ENCODE data around the gene XPR1.
A peak's percentile ranks its signal among the peaks of the same experiment; 100 is the strongest.
"Not testable (repeated sequence)": the region's sequence is repeated elsewhere in the genome, so short reads cannot be mapped to it uniquely, and the experiment has no call there.

The XPR1 gene

DNA sequence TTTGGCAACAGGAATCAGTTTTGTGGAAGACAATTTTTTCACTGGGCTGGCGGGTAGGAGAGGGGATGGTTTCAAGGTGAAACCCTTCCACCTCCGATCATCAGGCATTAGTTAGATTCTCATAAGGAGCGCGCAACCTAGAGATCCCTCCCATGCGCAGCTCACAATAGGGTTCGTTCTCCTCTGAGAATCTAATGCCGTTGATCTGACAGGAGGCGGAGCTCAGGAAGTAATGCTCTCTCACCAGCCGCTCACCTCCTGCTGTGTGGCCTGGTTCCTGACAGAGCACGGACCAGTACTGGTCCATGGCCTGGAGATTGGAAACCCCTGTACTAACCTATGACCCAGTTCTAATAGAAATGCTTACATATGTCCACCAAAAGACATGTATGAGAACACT, 184.3 kb downstream of the XPR1 start:
- Histone ChIP-seq H3K4me2 (ENCODE audit: low read length) (no peak overlapping the region), H3K27me3 (ENCODE audit: insufficient read depth, low read length, poor library complexity) (no peaks in the 10 kb centered on the region), H3K18ac (ENCODE audit: low read length) (no peak overlapping the region), H3K23ac (ENCODE audit: low read length) (no peak overlapping the region), H3K36me3 (ENCODE audit: control insufficient read depth, insufficient read depth, low read length) (no peaks in the 10 kb centered on the region), H3K79me1 (ENCODE audit: low read length) (no peaks in the 10 kb centered on the region), H2BK15ac (replicated peaks; ENCODE audit: low read depth) (no peak overlapping the region), H2BK120ac (ENCODE audit: low read depth, low read length) (no peak overlapping the region), H3K9ac (ENCODE audit: low read length) (no peak overlapping the region), H3K27ac (ENCODE audit: low read depth, low read length) (no peak overlapping the region), H4K5ac (ENCODE audit: low read length) (no peak overlapping the region), H3K4ac (ENCODE audit: low read depth, low read length) (no peak overlapping the region), H3K4me3 (ENCODE audit: low read length) (no peak overlapping the region), H3K4me1 (ENCODE audit: control insufficient read depth, low read depth, low read length) (peaks cover 2% of the 10 kb centered on the region), H2AK5ac (ENCODE audit: low read length) (no peak overlapping the region), H3K79me2 (ENCODE audit: control insufficient read depth, insufficient read depth, low read length) (no peaks in the 10 kb centered on the region), H4K8ac (ENCODE audit: low read depth, low read length) (no peak overlapping the region), H2BK5ac (ENCODE audit: low read length) (no peak overlapping the region), H3K56ac (ENCODE audit: low read length) (no peak overlapping the region)
- WGBS (ENCODE audit: extremely low coverage, insufficient coverage, low lambda C conversion rate) = no CpG with 5 or more reads among the region's 10 CpGs
- peak; percentile 38 for DNase-seq

DNA sequence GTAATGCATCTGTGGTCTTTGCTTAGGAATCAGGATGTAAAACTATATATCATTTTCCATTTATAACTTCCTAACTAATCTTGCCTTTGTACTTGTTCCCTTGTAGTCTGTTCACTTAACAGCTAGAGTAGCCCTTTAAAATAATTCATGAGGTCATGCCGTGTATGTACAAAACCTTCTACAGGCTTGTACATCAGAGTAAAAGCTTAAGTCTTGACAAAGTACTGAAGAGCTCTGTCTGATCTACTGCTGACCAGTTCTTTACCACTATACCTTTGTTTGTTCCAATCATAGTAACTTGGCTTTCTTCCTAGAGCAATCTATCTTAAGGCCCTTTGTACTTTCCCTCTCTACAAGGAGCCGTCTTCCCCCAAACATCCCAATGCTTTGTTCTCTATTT, 190.1 kb downstream of the XPR1 start:
- H2AK5ac ChIP-seq (ENCODE audit: low read length) = no peak overlapping the region
- no peak overlapping the region for H4K8ac ChIP-seq (ENCODE audit: low read depth, low read length)
- WGBS (ENCODE audit: extremely low coverage, insufficient coverage, low lambda C conversion rate) = no CpG with 5 or more reads among the region's 2 CpGs
- H3K27ac ChIP-seq (ENCODE audit: low read depth, low read length) = no peak overlapping the region
- H3K4ac ChIP-seq (ENCODE audit: low read depth, low read length) = no peak overlapping the region
- no peaks in the 10 kb centered on the region for H3K79me2 ChIP-seq (ENCODE audit: control insufficient read depth, insufficient read depth, low read length)
- H3K9ac ChIP-seq (ENCODE audit: low read length) = no peak overlapping the region
- H3K36me3 ChIP-seq (ENCODE audit: control insufficient read depth, insufficient read depth, low read length) = no peaks in the 10 kb centered on the region
- H3K56ac ChIP-seq (ENCODE audit: low read length) = no peak overlapping the region
- H3K4me1 ChIP-seq (ENCODE audit: control insufficient read depth, low read depth, low read length) = no peaks in the 10 kb centered on the region
- no peak overlapping the region for H2BK120ac ChIP-seq (ENCODE audit: low read depth, low read length)
- H3K18ac ChIP-seq (ENCODE audit: low read length) = no peak overlapping the region
- no peaks in the 10 kb centered on the region for H3K27me3 ChIP-seq (ENCODE audit: insufficient read depth, low read length, poor library complexity)
- H3K79me1 ChIP-seq (ENCODE audit: low read length) = no peaks in the 10 kb centered on the region
- no peak overlapping the region for H3K4me3 ChIP-seq (ENCODE audit: low read length)
- no peak overlapping the region for H4K5ac ChIP-seq (ENCODE audit: low read length)
- no peak overlapping the region for H2BK5ac ChIP-seq (ENCODE audit: low read length)
- no peak overlapping the region for H2BK15ac ChIP-seq (replicated peaks; ENCODE audit: low read depth)
- no peak overlapping the region for H3K23ac ChIP-seq (ENCODE audit: low read length)
- DNase-seq = no peak
- no peak overlapping the region for H3K4me2 ChIP-seq (ENCODE audit: low read length)

DNA sequence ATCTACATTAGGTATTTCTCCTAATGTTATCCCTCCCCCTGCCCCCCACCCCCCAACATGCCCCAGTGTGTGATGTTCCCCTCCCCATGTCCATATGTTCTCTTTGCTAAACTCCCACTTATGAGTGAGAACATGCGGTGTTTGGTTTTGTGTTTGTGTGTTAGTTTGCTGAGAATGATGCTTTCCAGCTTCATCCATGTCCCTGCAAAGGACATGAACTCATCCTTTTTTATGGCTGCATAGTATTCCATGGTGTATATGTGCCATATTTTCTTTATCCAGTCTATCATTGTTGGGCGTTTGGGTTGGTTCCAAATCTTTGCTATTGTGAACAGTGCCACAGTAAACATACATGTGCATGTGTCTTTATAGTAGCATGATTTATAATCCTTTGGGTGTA, 199.7 kb downstream of the XPR1 start:
- H3K79me1 ChIP-seq (ENCODE audit: low read length); H3K56ac ChIP-seq (ENCODE audit: low read length); H3K36me3 ChIP-seq (ENCODE audit: control insufficient read depth, insufficient read depth, low read length); H3K4ac ChIP-seq (ENCODE audit: low read depth, low read length); H3K4me2 ChIP-seq (ENCODE audit: low read length); H3K4me3 ChIP-seq (ENCODE audit: low read length); H2AK5ac ChIP-seq (ENCODE audit: low read length); H3K79me2 ChIP-seq (ENCODE audit: control insufficient read depth, insufficient read depth, low read length); H2BK120ac ChIP-seq (ENCODE audit: low read depth, low read length); H4K5ac ChIP-seq (ENCODE audit: low read length); H3K9ac ChIP-seq (ENCODE audit: low read length); H3K4me1 ChIP-seq (ENCODE audit: control insufficient read depth, low read depth, low read length); H3K27ac ChIP-seq (ENCODE audit: low read depth, low read length); H2BK5ac ChIP-seq (ENCODE audit: low read length); H3K23ac ChIP-seq (ENCODE audit: low read length); H3K27me3 ChIP-seq (ENCODE audit: insufficient read depth, low read length, poor library complexity); H3K18ac ChIP-seq (ENCODE audit: low read length); H2BK15ac ChIP-seq (replicated peaks; ENCODE audit: low read depth); H4K8ac ChIP-seq (ENCODE audit: low read depth, low read length); DNase-seq: not testable (repeated sequence)
- WGBS (ENCODE audit: extremely low coverage, insufficient coverage, low lambda C conversion rate) = no CpG with 5 or more reads among the region's 2 CpGs

DNA sequence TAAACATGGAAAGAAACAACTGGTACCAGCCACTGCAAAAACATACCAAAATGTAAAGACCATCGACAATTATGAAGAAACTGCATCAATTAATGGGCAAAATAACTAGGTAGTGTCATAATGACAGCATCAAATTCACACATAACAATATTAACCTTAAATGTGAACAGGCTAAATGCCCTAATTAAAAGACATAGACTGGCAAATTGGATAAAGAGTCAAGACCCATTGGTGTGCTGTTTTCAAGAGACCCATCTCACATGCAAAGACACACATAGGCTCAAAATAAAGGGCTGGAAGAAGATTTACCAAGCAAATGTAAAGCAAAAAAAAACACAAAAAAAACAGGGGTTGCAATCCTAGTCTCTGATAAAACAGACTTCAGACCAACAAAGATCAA, 201.4 kb downstream of the XPR1 start:
- H3K4me3 ChIP-seq (ENCODE audit: low read length); H3K36me3 ChIP-seq (ENCODE audit: control insufficient read depth, insufficient read depth, low read length); H3K4me2 ChIP-seq (ENCODE audit: low read length); H4K5ac ChIP-seq (ENCODE audit: low read length); H3K4me1 ChIP-seq (ENCODE audit: control insufficient read depth, low read depth, low read length); H3K27ac ChIP-seq (ENCODE audit: low read depth, low read length); H3K79me1 ChIP-seq (ENCODE audit: low read length); H4K8ac ChIP-seq (ENCODE audit: low read depth, low read length); H3K4ac ChIP-seq (ENCODE audit: low read depth, low read length); H3K27me3 ChIP-seq (ENCODE audit: insufficient read depth, low read length, poor library complexity); H3K23ac ChIP-seq (ENCODE audit: low read length); H2BK15ac ChIP-seq (replicated peaks; ENCODE audit: low read depth); H2AK5ac ChIP-seq (ENCODE audit: low read length); H3K79me2 ChIP-seq (ENCODE audit: control insufficient read depth, insufficient read depth, low read length); DNase-seq; H2BK120ac ChIP-seq (ENCODE audit: low read depth, low read length); H3K18ac ChIP-seq (ENCODE audit: low read length); H2BK5ac ChIP-seq (ENCODE audit: low read length); H3K56ac ChIP-seq (ENCODE audit: low read length); H3K9ac ChIP-seq (ENCODE audit: low read length): not testable (repeated sequence)
- no CpG with 5 or more reads among the region's 1 CpG for WGBS (ENCODE audit: extremely low coverage, insufficient coverage, low lambda C conversion rate)

DNA sequence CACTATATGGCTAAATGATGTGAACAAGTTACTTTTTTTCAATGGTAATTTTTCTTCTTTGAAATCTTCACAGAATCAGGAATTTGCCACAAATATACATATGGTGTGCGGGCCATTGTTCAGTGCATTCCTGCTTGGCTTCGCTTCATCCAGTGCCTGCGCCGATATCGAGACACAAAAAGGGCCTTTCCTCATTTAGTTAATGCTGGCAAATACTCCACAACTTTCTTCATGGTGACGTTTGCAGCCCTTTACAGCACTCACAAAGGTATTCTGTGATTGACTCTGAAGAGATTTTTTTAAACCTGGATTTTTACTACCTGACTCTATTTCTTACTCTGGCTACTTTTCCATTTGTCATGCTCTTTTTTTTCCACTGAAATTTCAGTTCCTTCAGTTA, 204.6 kb downstream of the XPR1 start:
- no peak overlapping the region for H3K4me3 ChIP-seq (ENCODE audit: low read length)
- H2AK5ac ChIP-seq (ENCODE audit: low read length) = no peak overlapping the region
- H3K4me2 ChIP-seq (ENCODE audit: low read length) = no peak overlapping the region
- H3K56ac ChIP-seq (ENCODE audit: low read length) = no peak overlapping the region
- H3K23ac ChIP-seq (ENCODE audit: low read length) = no peak overlapping the region
- H4K5ac ChIP-seq (ENCODE audit: low read length) = no peak overlapping the region
- H3K9ac ChIP-seq (ENCODE audit: low read length) = no peak overlapping the region
- H3K36me3 ChIP-seq (ENCODE audit: control insufficient read depth, insufficient read depth, low read length) = no peaks in the 10 kb centered on the region
- H3K18ac ChIP-seq (ENCODE audit: low read length) = no peak overlapping the region
- H3K79me1 ChIP-seq (ENCODE audit: low read length) = no peaks in the 10 kb centered on the region
- H3K27ac ChIP-seq (ENCODE audit: low read depth, low read length) = no peak overlapping the region
- no peak overlapping the region for H2BK15ac ChIP-seq (replicated peaks; ENCODE audit: low read depth)
- no peaks in the 10 kb centered on the region for H3K27me3 ChIP-seq (ENCODE audit: insufficient read depth, low read length, poor library complexity)
- no CpG with 5 or more reads among the region's 6 CpGs for WGBS (ENCODE audit: extremely low coverage, insufficient coverage, low lambda C conversion rate)
- H2BK120ac ChIP-seq (ENCODE audit: low read depth, low read length) = no peak overlapping the region
- DNase-seq = no peak
- no peak overlapping the region for H2BK5ac ChIP-seq (ENCODE audit: low read length)
- H3K4me1 ChIP-seq (ENCODE audit: control insufficient read depth, low read depth, low read length) = no peaks in the 10 kb centered on the region
- H3K79me2 ChIP-seq (ENCODE audit: control insufficient read depth, insufficient read depth, low read length) = no peaks in the 10 kb centered on the region
- no peak overlapping the region for H3K4ac ChIP-seq (ENCODE audit: low read depth, low read length)
- H4K8ac ChIP-seq (ENCODE audit: low read depth, low read length) = no peak overlapping the region

DNA sequence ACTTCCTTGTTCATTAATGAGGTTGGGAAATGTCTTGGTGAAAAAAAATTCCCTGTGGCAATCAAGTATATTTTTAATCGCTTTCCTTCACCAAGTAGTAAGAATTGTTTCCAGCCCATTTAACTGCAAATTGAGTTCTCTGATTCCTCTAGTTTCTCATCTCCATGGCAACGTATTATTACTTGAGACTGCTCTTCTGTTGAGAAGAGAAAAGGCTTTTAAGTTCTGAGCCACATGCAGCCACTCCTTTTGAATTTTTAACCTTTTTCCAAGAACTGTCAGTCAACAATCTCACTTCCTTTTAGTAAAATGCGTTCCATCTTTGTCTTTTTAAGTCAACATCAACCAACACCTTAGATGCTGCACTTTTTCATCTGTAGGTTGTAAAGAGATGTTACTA, 205.2 kb downstream of the XPR1 start:
- no peak overlapping the region for H4K5ac ChIP-seq (ENCODE audit: low read length)
- H2BK15ac ChIP-seq (replicated peaks; ENCODE audit: low read depth) = no peak overlapping the region
- H3K4ac ChIP-seq (ENCODE audit: low read depth, low read length) = no peak overlapping the region
- H2BK5ac ChIP-seq (ENCODE audit: low read length) = no peak overlapping the region
- H3K4me1 ChIP-seq (ENCODE audit: control insufficient read depth, low read depth, low read length) = no peaks in the 10 kb centered on the region
- no peak overlapping the region for H3K18ac ChIP-seq (ENCODE audit: low read length)
- H3K36me3 ChIP-seq (ENCODE audit: control insufficient read depth, insufficient read depth, low read length) = no peaks in the 10 kb centered on the region
- no peak overlapping the region for H2AK5ac ChIP-seq (ENCODE audit: low read length)
- no peak overlapping the region for H2BK120ac ChIP-seq (ENCODE audit: low read depth, low read length)
- H3K27me3 ChIP-seq (ENCODE audit: insufficient read depth, low read length, poor library complexity) = no peaks in the 10 kb centered on the region
- no peak overlapping the region for H3K56ac ChIP-seq (ENCODE audit: low read length)
- no peaks in the 10 kb centered on the region for H3K79me1 ChIP-seq (ENCODE audit: low read length)
- H4K8ac ChIP-seq (ENCODE audit: low read depth, low read length) = no peak overlapping the region
- no peak overlapping the region for H3K4me2 ChIP-seq (ENCODE audit: low read length)
- H3K9ac ChIP-seq (ENCODE audit: low read length) = no peak overlapping the region
- H3K4me3 ChIP-seq (ENCODE audit: low read length) = no peak overlapping the region
- no peaks in the 10 kb centered on the region for H3K79me2 ChIP-seq (ENCODE audit: control insufficient read depth, insufficient read depth, low read length)
- no peak overlapping the region for H3K23ac ChIP-seq (ENCODE audit: low read length)
- WGBS (ENCODE audit: extremely low coverage, insufficient coverage, low lambda C conversion rate) = no CpG with 5 or more reads among the region's 3 CpGs
- H3K27ac ChIP-seq (ENCODE audit: low read depth, low read length) = no peak overlapping the region
- no peak for DNase-seq

Measured in mesendoderm (in vitro differentiated cells).